ENCODE data around the gene CREB1. TPM values are rescaled to one million over a fixed set of nuclear protein-coding genes. Genes with fewer than 3 reads are reported as not detected.
"Not testable (repeated sequence)": the region's sequence is repeated elsewhere in the genome, so short reads cannot be mapped to it uniquely, and the experiment has no call there.

The CREB1 gene
- total RNA-seq, 2 donors from 2014 or later: 96.8 to 125 TPM

DNA sequence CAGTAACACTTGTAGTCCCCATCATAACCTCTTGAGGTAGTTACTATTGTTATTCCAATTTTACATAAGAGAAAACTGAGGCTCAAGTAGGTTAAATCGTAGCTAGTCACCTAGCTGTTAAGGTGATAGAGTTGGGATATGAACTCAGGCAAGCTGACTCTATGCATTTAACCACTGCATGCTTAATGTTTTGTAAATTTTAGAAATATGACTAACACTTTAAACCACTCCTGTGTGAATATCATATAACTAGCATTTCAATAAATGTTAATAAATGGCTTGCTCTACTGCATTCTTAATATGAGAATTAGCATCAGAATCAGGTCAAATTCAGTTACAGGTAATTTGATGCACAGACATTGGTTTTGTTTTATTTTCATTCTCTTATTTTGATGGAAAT lies 35.6 kb upstream of the CREB1 start:
- no peak for ATAC-seq
- no peak for DNase-seq (ENCODE audit: low spot score)
- Mint-ChIP-seq H3K9me3 (no peaks in the 10 kb centered on the region), H3K36me3 (no peaks in the 10 kb centered on the region), H3K27ac (no peak overlapping the region), H3K4me3 (no peak overlapping the region), H3K27me3 (peaks cover 4 to 7% of the 10 kb centered on the region in 2 donors), H3K4me1 (ENCODE audit: low read depth in 2 of 2) (peaks cover 6 to 8% of the 10 kb centered on the region in 2 donors)

DNA sequence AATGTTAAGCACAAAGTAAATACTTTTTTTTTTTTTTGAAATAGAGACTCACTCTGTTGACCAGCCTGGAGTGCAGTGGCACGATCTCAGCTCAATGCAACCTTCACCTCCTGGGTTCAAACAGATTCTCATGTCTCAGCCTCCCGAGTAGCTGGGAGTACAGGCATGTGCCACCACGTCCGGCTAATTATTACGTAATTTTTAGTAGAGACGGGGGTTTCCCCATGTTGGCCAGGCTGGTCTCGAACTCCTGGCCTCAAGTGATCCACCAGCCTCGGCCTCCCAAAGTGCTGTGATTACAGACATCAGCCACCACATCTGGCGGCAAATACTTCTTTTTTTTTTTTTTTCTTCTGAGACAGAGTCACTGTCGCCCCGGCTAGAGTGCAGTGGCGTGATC lies 32.8 kb upstream of the CREB1 start:
- not testable (repeated sequence) for H3K9me3 Mint-ChIP-seq; H3K4me3 Mint-ChIP-seq; ATAC-seq; H3K27ac Mint-ChIP-seq; H3K27me3 Mint-ChIP-seq; DNase-seq (ENCODE audit: low spot score); H3K36me3 Mint-ChIP-seq
- H3K4me1 Mint-ChIP-seq (ENCODE audit: low read depth in 2 of 2): peaks cover 21 to 26% of the 10 kb centered on the region in 2 donors

DNA sequence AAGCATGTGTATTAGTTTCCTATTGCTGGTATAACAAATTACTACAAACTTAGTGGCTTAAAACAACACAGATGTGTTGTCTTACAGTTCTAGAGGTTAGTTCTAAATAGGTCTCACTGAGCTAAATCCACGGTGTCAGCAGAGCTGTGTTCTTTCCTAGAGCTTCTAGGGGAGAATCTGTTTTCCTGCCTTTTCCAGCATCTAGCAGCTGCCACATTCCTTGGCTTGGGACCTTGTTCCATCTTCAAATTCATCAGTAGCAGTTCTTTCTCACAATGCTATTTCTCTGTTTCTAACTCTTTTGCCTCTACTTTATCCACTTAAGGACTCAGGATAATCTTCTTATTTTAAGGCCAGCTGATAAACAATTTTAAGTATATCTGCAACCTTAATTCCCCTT lies 32.2 kb upstream of the CREB1 start:
- no peak for DNase-seq (ENCODE audit: low spot score)
- peaks cover 26 to 30% of the 10 kb centered on the region in 2 donors for H3K4me1 Mint-ChIP-seq (ENCODE audit: low read depth in 2 of 2)
- peaks cover 5 to 14% of the 10 kb centered on the region in 2 donors for H3K27me3 Mint-ChIP-seq
- no peaks in the 10 kb centered on the region for H3K9me3 Mint-ChIP-seq
- no peaks in the 10 kb centered on the region for H3K36me3 Mint-ChIP-seq
- H3K27ac Mint-ChIP-seq: no peak overlapping the region
- no peak for ATAC-seq
- no peak overlapping the region for H3K4me3 Mint-ChIP-seq

DNA sequence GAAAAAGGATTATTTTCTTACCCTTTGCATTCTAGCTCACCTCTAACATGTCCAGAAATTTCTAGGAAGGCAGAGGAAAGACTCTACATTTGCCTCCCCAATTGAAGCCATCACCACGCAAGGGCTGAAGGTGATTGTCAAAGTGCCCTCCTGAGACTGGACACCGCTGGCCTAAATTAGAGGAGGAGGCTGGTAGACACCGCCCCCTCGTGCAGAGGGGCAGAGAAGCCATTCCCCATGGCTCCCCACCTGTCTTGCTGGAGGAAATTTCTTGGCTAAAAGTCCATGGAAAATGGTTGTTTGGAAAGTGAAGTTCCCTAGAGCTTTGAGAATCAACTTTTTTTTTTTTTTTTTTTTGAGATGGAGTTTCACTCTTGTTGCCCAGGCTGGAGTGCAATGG lies 31.3 kb upstream of the CREB1 start:
- Mint-ChIP-seq H3K9me3 (no peaks in the 10 kb centered on the region), H3K4me3 (no peak overlapping the region), H3K27ac (no peak overlapping the region), H3K36me3 (no peaks in the 10 kb centered on the region), H3K27me3 (peaks cover 5 to 8% of the 10 kb centered on the region in 2 donors), H3K4me1 (ENCODE audit: low read depth in 2 of 2) (peaks cover 33% of the 10 kb centered on the region in 2 donors)
- ATAC-seq: no peak
- DNase-seq (ENCODE audit: low spot score): no peak

DNA sequence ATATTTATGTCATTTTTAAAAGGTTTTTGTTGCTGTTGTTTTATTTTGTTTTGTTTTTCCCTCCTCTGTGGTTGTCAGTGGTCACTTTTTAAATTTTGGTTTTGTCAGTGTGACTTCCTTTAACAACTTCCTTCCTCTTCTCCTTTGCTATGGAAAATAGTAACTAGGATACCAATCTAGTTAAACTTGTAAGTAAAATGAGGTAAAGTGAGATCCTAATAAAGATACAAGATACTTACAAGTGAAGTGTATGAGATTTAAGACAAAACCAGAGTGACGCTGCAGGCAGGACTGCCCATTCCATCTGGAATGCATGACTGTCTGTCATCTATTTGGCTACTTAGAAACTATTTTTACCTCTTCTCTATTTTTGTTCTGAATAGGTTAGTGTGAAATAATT lies 30.6 kb upstream of the CREB1 start:
- H3K27me3 Mint-ChIP-seq: peaks cover 7 to 9% of the 10 kb centered on the region in 2 donors
- peak overlapping the region in 1 of 2 donors; percentile 57 for H3K27ac Mint-ChIP-seq
- H3K36me3 Mint-ChIP-seq: no peaks in the 10 kb centered on the region
- no peaks in the 10 kb centered on the region for H3K9me3 Mint-ChIP-seq
- no peak overlapping the region for H3K4me3 Mint-ChIP-seq
- peaks cover 39 to 40% of the 10 kb centered on the region in 2 donors for H3K4me1 Mint-ChIP-seq (ENCODE audit: low read depth in 2 of 2)
- DNase-seq (ENCODE audit: low spot score): no peak
- ATAC-seq: no peak

DNA sequence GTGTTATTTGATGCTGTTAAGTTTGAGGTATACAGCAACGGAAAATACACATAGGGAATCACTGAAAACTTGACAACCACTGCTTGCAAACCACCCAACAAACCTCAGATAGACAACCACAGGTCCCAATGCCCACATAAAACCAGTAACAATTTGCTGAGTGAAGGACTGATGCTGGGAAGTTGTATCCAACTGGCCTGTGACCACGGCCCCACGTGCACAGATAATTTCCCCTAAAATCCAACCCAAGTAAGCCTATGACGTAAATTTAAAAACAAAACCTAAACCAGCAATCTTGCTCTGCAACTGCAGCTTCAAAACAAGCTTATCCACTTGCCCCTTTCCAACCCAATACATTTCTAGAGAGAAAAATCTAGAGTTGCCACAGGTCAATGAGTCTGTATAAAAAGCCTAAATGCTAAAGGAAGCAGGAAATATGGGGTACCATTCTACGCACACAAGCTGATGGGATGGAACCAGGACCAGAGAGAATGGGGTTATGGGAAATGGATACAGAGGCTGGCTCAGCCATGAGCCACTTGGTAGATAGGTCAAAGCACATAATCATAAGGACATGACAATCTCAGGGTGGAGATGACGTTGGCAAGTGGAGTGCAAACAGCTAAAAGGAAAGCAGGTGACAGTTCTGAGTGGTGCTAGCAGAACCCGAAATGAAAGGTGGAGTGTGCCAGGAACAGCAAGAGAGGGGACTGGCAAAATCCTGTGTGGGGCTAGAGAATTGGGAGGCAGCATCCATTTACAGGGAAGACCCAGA lies 27.8 kb upstream of the CREB1 start:
- H3K4me3 Mint-ChIP-seq: peak overlapping the region; percentile 39
- peak overlapping the region; percentile 5 to 9 for H3K27ac Mint-ChIP-seq
- H3K36me3 Mint-ChIP-seq: no peaks in the 10 kb centered on the region
- ATAC-seq (no peak), DNase-seq (ENCODE audit: low spot score) (no peak)
- H3K27me3 Mint-ChIP-seq: peaks cover 7 to 12% of the 10 kb centered on the region in 2 donors
- no peaks in the 10 kb centered on the region for H3K9me3 Mint-ChIP-seq
- H3K4me1 Mint-ChIP-seq (ENCODE audit: low read depth in 2 of 2): peaks cover 63 to 65% of the 10 kb centered on the region in 2 donors

DNA sequence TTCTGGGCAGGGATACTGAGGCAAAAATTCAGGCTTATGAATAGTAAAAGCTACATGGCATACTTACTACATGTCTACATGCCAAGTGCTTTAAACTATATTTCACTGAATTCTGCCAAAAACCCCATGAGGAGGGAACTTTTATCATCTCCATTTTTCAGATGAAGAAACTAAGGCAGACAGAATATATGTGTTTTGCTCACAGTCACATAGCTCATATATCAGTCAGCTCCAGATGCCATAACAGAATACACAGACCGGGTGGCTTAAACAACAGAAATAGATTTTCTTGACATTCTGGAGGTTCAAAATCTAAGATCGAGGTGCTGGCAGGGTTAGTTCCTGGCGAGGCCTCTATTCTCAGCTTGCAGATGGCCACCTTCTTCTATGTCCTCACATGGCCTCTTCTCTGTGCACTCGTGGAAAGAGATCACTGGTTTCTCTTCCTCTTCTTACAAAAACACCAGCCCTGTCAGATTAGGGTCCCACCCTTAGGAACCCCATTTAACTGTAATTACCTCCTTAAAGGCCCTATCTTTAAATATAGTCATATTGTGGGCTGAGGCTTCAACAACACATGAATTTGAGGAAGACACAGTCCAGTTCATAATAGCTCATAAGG lies 27.1 kb upstream of the CREB1 start:
- DNase-seq (ENCODE audit: low spot score) (no peak), ATAC-seq (no peak)
- no peaks in the 10 kb centered on the region for H3K36me3 Mint-ChIP-seq
- no peaks in the 10 kb centered on the region for H3K9me3 Mint-ChIP-seq
- peaks cover 7 to 12% of the 10 kb centered on the region in 2 donors for H3K27me3 Mint-ChIP-seq
- peak overlapping the region; percentile 39 for H3K4me3 Mint-ChIP-seq
- H3K27ac Mint-ChIP-seq: no peak overlapping the region
- peaks cover 63 to 65% of the 10 kb centered on the region in 2 donors for H3K4me1 Mint-ChIP-seq (ENCODE audit: low read depth in 2 of 2)

DNA sequence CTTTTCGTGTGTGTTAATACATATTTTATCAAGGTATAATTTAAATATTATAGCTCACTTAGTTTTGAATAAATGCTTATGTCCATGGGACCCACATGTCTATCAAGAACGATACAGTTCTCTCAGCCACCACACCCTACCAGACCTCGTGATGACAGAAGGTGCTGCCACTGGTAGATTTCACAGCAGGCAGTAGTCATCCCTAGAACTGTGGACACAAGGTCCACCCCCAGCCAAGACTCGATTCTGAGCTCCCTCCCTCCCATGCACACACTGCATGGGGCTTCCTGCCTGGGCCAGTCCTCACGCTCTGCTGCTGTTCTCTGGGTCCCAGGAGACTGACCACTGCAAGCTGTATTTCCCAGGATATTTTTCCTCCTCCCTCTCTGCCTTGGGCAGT lies 26.5 kb upstream of the CREB1 start:
- DNase-seq (ENCODE audit: low spot score): peak; percentile 64
- peak; percentile 87 to 90 for ATAC-seq
- Mint-ChIP-seq H3K27me3 (peaks cover 7 to 12% of the 10 kb centered on the region in 2 donors), H3K4me1 (ENCODE audit: low read depth in 2 of 2) (peaks cover 60 to 65% of the 10 kb centered on the region in 2 donors), H3K27ac (peak overlapping the region; percentile 48 to 81), H3K4me3 (no peak overlapping the region), H3K36me3 (no peaks in the 10 kb centered on the region), H3K9me3 (no peaks in the 10 kb centered on the region)

DNA sequence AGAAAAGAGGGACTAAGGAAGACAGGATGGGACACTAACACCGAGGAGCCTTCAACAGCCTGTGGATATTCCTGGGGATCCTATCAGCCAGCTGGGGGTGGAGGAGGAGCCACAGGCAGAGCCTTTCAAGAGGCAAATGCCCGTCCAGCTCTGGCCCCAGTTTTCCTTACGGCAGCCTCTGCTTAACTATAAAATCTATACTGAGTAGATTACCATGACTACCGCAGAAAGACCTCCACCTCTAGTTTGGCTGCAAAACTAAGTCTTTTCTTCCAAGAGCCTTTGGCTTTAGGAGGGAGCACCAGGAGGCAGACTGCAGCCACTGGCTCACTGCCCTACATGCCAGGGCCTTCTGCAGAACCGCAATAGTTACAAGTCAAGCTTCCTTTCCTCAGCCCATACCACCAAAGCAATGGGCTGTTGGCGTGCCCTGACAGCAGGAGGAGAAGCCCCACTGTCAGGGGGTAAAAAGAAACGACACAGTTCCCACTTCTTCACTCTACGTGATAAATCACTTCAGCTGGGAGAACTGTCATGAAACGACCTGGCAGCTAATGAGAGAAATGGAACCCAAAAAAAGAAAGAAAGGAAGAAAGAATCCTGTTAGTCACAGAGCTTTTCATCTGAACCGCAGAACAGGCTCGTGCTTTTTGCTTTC lies 25.1 kb upstream of the CREB1 start:
- peak overlapping the region; percentile 70 for H3K4me3 Mint-ChIP-seq
- ATAC-seq: no peak
- peaks cover 7 to 10% of the 10 kb centered on the region in 2 donors for H3K27me3 Mint-ChIP-seq
- H3K4me1 Mint-ChIP-seq (ENCODE audit: low read depth in 2 of 2): peaks cover 56 to 60% of the 10 kb centered on the region in 2 donors
- H3K9me3 Mint-ChIP-seq: no peaks in the 10 kb centered on the region
- no peaks in the 10 kb centered on the region for H3K36me3 Mint-ChIP-seq
- H3K27ac Mint-ChIP-seq: peak overlapping the region; percentile 48 to 87
- no peak for DNase-seq (ENCODE audit: low spot score)

DNA sequence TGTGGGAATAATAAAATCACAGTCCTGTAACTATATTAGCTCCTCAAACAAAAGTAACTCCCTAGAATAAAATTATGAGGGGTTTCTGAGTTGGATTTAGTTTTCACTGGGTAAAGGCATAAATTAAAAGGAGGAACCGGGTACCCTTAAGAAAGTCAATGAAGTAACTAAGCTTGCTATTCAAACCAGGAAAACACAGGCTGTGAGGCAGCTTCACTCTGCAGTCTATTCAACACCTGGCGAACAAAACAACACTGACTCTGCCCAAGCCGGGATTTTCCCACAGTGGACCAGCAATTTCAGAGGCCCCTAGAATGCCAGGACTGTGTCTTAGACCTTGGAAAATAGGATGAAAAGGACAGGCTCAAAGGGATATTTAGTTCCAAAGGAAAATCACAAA lies 24.6 kb upstream of the CREB1 start:
- Mint-ChIP-seq H3K4me3 (peak overlapping the region; percentile 70), H3K4me1 (ENCODE audit: low read depth in 2 of 2) (peaks cover 53 to 57% of the 10 kb centered on the region in 2 donors), H3K9me3 (no peaks in the 10 kb centered on the region), H3K27ac (peak overlapping the region; percentile 48 to 87), H3K27me3 (peaks cover 7 to 10% of the 10 kb centered on the region in 2 donors), H3K36me3 (no peaks in the 10 kb centered on the region)
- no peak for DNase-seq (ENCODE audit: low spot score)
- no peak for ATAC-seq

DNA sequence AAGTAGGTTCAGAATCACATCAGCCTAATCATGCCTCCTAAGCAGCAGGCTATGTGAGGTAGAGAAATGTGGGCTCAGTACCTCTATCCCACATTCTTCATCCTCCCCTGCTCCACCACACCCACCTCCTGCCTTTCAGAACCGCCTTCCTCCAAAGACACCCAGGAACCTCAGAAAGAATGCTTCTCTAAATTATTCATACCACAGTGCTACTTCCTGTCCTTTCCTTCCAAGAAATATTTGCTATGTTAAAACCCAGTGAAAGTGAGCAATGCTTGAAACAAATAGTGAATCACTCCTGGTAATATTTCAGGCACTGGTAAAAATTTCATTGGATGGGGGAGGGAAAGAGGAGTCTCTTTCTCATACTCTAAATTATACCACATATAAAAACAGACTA lies 24.0 kb upstream of the CREB1 start:
- H3K4me3 Mint-ChIP-seq: peak overlapping the region; percentile 70
- no peak for DNase-seq (ENCODE audit: low spot score)
- peaks cover 49 to 53% of the 10 kb centered on the region in 2 donors for H3K4me1 Mint-ChIP-seq (ENCODE audit: low read depth in 2 of 2)
- no peaks in the 10 kb centered on the region for H3K9me3 Mint-ChIP-seq
- ATAC-seq: peak; percentile 78 to 79
- H3K27me3 Mint-ChIP-seq: peaks cover 7 to 10% of the 10 kb centered on the region in 2 donors
- no peaks in the 10 kb centered on the region for H3K36me3 Mint-ChIP-seq
- peak overlapping the region; percentile 27 to 87 for H3K27ac Mint-ChIP-seq

DNA sequence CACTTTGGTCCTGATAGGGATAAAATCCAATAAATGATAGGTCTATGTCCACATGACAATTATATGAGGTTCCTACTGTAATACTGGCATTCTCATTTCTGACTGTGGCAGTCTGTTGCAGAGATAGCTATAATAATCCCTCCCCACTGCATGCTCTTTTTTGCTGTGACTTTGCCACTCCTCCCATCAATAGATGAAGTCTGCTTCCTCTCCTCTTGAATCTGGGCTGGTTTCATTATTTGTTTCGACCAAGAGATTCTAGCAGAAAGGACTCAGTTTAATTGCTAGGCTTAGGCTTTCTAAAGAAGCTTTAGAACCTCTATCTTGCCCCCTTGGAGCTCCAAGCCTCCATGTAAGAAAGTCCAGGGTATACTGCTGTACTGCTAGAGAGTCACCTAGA lies 23.3 kb upstream of the CREB1 start:
- H3K4me3 Mint-ChIP-seq: peak overlapping the region; percentile 59
- H3K4me1 Mint-ChIP-seq (ENCODE audit: low read depth in 2 of 2): peaks cover 47 to 49% of the 10 kb centered on the region in 2 donors
- H3K9me3 Mint-ChIP-seq: no peaks in the 10 kb centered on the region
- DNase-seq (ENCODE audit: low spot score) (no peak), ATAC-seq (no peak)
- peaks cover 7 to 10% of the 10 kb centered on the region in 2 donors for H3K27me3 Mint-ChIP-seq
- H3K36me3 Mint-ChIP-seq: no peaks in the 10 kb centered on the region
- peak overlapping the region; percentile 15 to 72 for H3K27ac Mint-ChIP-seq

DNA sequence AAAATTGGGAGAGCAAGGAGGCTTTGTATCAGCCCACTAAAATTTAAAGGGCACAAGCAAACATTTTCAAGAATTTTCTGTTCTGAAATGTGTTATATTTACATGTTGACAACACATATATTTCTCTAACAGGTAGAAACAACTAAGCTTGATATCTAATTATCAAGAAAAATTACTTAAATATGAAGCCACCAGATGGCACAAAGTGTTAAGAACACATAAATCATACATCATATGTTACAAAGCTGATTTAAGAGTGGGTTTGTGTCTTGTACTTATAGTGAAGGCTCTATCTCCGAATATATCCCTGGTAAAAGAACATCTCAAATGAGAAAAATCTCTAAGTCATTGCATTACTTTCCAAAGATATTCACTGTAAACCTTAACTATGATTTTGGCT lies 19.6 kb upstream of the CREB1 start:
- DNase-seq (ENCODE audit: low spot score): no peak
- Mint-ChIP-seq H3K27me3 (peaks cover 8 to 9% of the 10 kb centered on the region in 2 donors), H3K36me3 (no peaks in the 10 kb centered on the region), H3K4me1 (ENCODE audit: low read depth in 2 of 2) (peaks cover 22 to 40% of the 10 kb centered on the region in 2 donors), H3K27ac (no peak overlapping the region), H3K9me3 (no peaks in the 10 kb centered on the region), H3K4me3 (no peak overlapping the region)
- ATAC-seq: no peak

DNA sequence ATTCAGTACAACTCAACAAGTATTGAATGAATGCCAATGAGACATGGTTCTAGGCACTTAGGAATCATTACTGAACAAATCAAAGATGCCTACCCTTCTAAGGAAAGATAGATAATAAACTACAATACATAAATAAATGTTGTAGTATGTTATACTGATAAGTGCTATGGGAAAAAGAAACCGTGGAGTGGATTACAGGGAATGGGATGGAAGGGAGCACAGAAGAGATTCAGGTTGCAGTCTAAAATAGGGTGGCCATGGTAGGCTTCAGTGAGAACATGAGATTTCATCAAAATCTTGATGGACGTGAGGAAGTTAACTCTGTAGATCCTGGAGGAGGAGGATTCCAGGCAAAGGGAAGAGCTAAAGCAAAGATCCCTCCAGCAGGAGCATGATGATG lies 17.9 kb upstream of the CREB1 start:
- Mint-ChIP-seq H3K4me3 (no peak overlapping the region), H3K27ac (peak overlapping the region in 1 of 2 donors; percentile 10), H3K36me3 (no peaks in the 10 kb centered on the region), H3K9me3 (no peaks in the 10 kb centered on the region), H3K27me3 (peaks cover 8 to 9% of the 10 kb centered on the region in 2 donors), H3K4me1 (ENCODE audit: low read depth in 2 of 2) (peaks cover 8 to 23% of the 10 kb centered on the region in 2 donors)
- DNase-seq (ENCODE audit: low spot score) (no peak), ATAC-seq (no peak)

All from natural killer cell treated with Interleukin-12 subunit alpha and Interleukin-12 subunit beta and Interleukin-15 and Interleukin-18, amount 100 ng/mL, for 72 hours (primary cell).